GM21737 (cell line): ENCODE measurements around the gene IQCM.

ENCODE experiments used
- ATAC-seq: cut with Tn5 transposase; IDR thresholded peaks from one replicate; pipeline ENCODE4 v1.9.1; 2021; ENCODE audit warnings: mild to moderate bottlenecking, moderate library complexity; ENCODE audit not compliant: unreplicated experiment

The IQCM gene

GRCh38 chr4:149815743-149816142 lies at the start of gene IQCM:
Gene IQCM (minus strand): TSS chr4:149815843. CDS start chr4:149742691, 73,152 bp downstream.
- ATAC-seq, result no peak

- no peak for ATAC-seq
These were observed 41.8 kb upstream of the IQCM start for GRCh38 chr4:149857446-149857845.

GRCh38 chr4:149845743-149846142 lies 30.1 kb upstream of the IQCM start:
- ATAC-seq, result no peak

GRCh38 chr4:149841686-149842085 lies 26.0 kb upstream of the IQCM start:
- ATAC-seq, result no peak

GRCh38 chr4:149838036-149838435 lies 22.4 kb upstream of the IQCM start:
- no peak for ATAC-seq

GRCh38 chr4:149836546-149836945 lies 20.9 kb upstream of the IQCM start:
- ATAC-seq, result no peak

- ATAC-seq, result no peak
These were observed 19.6 kb upstream of the IQCM start for GRCh38 chr4:149835280-149835679.

GRCh38 chr4:149831656-149832208 lies 16.1 kb upstream of the IQCM start:
- no peak for ATAC-seq

- ATAC-seq, result no peak
These were observed 15.2 kb upstream of the IQCM start for GRCh38 chr4:149830823-149831222.

- ATAC-seq, result no peak
These were observed 9.7 kb upstream of the IQCM start for GRCh38 chr4:149825336-149825735.

- ATAC-seq, result no peak
These were observed 8.2 kb upstream of the IQCM start for GRCh38 chr4:149823769-149824221.

GRCh38 chr4:149801416-149801815 lies 14.2 kb downstream of the IQCM start:
- no peak for ATAC-seq

- ATAC-seq, result no peak
These were observed 16.1 kb downstream of the IQCM start for GRCh38 chr4:149799546-149799945.

- no peak for ATAC-seq
These were observed 19.3 kb downstream of the IQCM start for GRCh38 chr4:149796381-149796780.

- ATAC-seq, result no peak
These were observed 20.4 kb downstream of the IQCM start for GRCh38 chr4:149795256-149795655.

- no peak for ATAC-seq
These were observed 21.3 kb downstream of the IQCM start for GRCh38 chr4:149794352-149794751.

- no peak for ATAC-seq
These were observed 22.2 kb downstream of the IQCM start for GRCh38 chr4:149793459-149793858.

- no peak for ATAC-seq
These were observed 23.8 kb downstream of the IQCM start for GRCh38 chr4:149791851-149792250.

GRCh38 chr4:149790172-149790907 lies 25.3 kb downstream of the IQCM start:
- no peak for ATAC-seq

- ATAC-seq, result no peak
These were observed 27.3 kb downstream of the IQCM start for GRCh38 chr4:149788300-149788699.

- no peak for ATAC-seq
These were observed 29.8 kb downstream of the IQCM start for GRCh38 chr4:149785696-149786431.

- no peak for ATAC-seq
These were observed 31.6 kb downstream of the IQCM start for GRCh38 chr4:149784018-149784417.
